Kidney capillary endothelial cell (primary cell): Measurements from ENCODE around the gene CELF4.

ENCODE experiments used
- DNase-seq: peaks from one replicate; pipeline ENCODE4 v3.0.0-alpha.2; 2018; ENCODE audit warnings: low spot score

CELF4 gene

DNA sequence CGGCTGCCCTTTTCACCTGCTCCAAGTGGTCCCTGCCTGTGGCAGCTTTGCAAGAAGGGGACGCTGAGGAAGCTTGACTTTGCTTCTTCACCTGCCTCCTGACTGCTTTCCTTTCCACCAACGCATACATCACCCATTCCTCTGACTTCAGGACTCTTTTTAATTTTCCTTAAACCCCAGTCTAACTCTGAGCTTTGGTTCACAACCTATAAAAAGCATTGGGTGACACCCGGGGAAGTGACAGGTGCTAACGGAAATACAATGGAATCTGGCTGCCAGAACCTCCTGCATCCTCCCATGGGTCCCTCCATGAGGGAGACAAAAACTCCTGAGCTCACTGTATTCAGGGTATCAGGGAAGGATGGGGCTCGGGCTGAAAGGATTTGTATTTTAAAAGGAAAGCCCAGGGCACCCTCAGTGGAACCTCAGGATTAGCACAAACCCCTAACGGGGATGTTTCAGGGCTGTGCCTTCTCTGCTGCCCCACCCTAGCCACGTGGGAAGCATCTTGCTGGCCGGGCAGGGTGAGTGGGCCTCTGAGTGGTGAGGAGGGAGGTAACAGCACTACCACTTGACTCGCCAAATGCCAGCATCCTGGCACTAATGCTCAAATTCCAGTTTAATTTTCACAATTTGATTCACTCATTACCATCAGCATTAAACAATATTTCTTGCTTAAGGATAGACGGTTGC, 284.8 kb downstream of the CELF4 start:
- no peak for DNase-seq

DNA sequence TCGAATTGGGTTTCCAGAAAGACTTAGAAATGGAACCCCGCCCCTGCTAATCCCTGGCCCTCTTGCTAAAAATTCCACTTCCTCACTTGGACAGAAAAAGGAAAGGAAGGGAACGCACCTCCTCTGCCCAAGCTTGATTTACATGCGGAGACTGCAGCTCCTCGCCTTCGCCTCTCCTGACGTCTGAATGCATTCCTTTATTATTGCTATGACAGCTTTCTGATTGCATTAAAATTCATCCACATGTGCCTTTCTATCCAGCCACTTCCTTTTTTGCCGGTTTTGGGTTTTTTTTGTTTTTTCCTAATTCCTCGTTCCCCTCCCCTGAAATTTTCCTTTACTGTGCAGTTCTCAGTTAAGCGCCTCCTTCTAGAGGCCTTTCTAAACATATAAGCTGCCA, 287.8 kb downstream of the CELF4 start:
- DNase-seq = no peak

DNA sequence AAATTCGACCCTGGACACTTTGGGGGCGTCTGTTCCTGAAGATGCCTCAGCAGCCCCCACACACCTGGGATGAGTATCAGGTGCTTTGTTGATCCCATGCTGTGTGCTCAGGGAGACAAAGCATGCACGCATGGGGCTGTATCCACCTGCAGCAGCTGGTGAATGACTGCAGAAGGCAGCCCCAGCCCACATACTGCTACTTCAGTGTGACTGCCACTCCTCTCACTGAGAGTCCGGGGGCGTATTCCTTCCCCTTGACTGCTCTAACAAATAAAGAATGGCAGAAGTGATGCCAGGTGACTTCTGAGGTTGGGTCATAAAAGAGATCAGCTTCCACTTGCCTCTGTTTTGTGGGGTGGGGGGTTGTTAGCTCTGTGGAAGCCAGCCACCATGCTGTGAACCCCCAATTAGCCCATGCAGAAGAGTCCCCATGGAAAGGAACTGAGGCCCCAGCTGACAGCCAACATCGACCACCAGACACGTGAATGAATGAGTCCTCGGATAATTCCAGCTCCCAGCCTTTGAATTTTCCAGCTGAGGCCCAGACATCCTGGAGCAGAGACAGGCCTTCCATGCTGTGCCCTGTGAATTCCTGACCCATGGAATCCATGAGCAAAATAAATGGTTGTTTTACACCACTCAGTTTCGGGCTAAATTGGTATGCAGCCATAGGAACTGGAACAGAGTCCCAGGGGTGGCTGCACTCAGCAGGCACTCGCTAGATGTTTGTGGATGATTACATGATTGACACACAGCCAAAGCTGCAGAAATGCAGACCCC, 289.3 kb downstream of the CELF4 start:
- DNase-seq = no peak

DNA sequence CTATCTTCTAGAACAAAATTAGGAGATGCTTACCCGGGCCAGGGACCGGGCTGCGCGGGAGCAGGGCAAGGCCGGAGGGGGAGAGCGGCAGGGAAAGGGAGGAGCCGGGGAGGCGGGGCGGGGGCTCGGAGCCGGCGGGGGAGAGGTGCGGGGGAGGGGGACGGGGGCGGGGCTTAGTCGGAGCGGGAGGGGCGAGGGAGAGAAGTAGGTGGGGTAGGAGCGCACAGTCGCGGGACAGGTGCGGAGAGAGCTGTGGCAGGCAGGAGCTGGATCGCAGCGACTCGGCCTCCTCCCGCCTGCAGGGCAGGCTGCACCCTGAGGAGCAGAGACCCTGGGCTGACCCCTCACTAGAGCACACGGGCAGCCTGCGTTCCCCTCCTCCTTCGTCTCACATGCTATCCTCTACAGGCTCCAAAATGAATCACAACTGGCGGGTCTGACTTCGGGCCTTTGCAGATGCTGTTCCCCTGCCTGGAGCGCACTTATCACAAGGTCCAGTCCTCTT, 290.3 kb downstream of the CELF4 start:
- no peak for DNase-seq

DNA sequence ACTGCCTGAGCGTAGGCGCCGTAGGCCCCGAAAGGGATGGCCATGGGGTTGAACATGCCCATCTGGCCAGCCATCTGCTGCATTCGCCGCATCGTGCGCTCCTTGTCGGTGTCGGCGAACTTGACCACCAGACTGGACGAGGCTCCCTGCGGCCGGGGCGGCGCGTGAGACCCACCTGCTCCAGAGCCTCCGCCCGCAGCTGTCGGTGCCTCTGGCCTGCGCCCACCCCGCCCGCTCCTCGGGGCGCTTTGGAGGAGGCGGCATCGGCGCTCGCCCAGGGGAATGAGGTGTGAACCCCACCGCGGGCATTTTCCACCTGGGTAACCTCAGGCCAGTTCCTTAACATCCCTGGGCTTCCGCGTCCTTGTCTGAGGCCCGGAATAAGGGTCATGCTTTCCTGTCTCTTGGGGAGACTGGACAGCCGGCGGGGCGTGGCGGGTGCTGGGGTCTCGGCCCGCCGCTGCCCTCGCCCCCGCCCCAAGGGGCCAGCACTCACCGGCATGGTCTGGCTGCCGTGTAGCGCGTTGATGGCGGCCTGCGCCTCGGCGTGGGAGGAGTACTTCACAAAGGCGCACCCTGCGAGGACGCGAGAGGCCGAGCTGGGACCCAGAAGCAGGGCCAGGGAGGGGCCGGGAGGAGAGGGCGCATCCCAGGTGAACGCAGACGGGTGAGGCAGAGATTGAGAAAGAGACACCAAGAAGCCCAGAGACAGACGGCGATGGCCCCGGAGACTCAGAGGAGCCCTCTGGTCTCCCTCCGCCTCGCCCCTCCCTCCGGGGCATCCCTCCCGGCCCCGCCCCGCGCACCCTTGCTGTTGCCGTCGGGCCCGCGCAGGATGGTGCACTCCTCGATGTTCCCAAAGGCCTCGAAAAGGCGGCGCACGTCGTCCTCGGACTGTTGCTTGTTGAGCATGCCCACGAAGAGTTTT, 291.0 kb downstream of the CELF4 start:
- no peak for DNase-seq

DNA sequence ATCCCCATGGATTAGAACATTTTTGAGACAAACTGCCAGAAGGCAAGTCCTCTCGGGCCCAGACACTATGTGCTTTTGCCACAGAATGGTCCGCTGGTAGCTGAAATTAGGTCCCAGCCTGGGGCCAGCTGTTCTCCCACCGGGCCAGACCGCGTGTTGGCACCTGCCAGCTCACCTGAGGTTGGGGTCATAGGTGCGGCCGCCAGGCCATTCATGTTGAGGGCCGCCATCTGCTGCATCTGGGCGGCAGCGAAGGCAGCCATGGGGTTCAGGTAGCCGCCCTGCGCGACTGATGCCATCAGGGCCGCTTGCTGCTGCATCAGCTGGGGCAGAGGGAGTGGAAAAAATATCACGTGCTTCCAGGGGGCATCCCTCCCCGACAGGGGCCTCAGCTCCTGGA, 292.8 kb downstream of the CELF4 start:
- no peak for DNase-seq

DNA sequence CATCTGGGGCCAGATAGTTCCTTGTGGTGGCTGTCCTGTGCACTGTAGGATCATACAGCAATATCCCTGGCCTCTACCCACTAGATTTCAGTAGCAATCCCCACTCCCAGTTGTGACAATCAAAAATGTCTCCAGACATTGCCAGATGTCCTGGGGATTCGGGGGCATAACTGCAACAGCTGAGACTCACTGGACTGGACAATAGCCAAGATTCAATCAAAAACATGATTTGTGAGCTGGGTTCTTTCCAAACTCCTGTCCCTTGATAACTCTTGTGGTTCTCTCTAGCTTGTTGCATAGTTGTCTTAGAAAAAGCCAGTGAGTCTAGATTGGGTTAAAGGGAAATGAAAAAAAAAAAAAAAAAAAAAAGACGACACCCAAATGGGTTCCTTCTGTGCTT, 293.4 kb downstream of the CELF4 start:
- no peak for DNase-seq

DNA sequence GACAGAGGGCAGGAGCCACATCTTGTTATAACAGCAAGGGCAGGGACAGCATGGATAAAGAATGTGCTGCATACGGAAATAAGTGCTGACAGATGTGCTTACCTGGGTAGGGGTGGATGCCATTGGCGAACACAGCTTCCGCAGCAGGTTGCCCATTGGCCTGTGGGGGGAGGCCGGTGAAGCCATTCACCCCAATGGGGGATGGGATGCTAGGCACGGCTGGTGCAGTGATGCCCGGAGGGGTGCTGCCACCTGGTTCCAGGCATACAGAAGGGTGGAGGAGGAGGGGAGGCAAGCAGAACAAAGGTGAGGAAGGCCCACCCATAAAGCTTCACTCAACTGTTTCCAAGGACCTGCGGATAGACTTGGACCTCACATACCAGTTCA, 294.9 kb downstream of the CELF4 start:
- no peak for DNase-seq

DNA sequence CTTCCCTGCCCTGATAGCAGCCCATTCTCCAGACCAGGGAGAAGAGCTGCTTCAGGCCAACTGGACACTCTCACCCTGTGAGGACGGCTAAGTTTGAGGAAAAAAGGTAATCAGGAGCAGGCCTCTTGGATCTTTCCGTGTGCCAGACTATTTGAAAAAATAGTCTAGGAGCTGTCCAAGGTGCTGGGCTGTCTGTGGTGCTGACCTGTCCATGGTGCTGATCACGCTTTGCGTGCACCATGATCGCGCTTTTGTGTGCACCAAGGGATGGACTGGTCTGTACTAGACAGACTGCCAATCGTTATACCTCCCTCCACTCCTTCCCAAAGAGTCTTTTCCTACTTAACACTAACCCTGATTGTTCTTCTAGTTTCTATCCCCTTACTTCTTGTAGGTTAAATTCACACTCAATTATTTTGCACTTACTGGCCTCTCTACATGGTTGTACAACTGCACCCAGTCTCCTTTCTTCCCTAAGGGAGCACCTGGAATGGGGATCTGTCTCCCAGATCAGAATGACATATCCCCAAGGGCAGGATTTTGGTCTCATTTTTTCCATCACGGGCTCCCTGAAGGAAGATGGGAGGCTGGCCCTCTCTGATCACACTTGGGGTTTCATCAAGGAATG, 295.4 kb downstream of the CELF4 start:
- peak; percentile 55 for DNase-seq

DNA sequence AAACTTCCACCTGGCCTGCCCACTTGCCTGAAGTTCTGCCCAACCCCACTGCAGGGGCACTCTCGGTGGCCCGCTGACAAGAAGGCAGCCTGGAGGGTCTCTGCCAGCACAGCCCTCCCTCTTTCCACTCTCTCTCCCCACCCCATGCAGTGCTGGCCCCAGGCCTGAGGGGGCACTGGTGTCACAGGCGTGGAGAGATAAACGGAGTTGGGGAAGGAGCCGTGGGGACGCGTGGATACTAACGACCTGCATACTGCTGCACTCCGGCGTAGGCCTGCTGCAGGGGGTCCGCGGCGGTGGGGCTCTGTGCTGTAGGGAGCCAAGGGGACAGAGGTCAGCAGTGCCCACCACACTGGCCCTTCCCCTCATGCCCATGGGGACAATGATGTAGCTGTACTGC, 299.3 kb downstream of the CELF4 start:
- no peak for DNase-seq

DNA sequence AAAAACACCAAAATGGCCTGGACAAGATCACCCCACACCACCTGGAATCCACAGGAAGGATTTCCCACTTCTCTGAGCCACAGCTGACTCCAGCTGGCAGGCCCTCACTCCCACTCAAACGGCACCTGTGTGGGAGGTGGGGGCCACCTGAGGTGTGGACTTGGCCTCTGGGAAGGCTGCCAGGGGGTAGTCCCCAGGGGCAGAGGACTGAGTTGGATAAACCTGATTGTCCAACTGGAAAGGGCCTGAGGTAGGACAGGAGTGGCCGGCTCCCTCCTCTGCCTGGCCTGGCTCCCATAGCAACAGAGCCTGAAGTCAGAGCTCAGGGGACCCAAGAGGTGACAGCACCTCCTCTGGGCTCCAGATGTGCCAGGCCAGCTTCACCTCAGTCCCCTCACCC, 300.2 kb downstream of the CELF4 start:
- DNase-seq = no peak

DNA sequence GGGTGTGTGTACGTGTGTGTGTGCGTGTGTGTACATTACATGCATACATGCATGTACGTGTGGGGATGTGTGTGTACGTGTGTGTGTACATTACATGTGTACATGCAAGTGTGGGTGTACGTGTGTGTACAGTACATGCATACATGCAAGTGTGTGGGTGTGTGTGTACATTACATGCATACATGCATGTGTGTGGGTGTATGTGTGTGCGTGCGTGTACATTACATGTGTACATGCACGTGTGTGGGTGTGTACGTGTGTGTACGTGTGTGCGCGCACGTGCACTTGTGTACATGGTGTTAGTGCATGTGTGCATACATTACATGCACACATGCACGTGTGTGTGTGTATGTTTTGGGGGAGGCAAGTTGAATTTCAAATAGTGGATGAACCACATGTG, 300.6 kb downstream of the CELF4 start:
- no peak for DNase-seq

DNA sequence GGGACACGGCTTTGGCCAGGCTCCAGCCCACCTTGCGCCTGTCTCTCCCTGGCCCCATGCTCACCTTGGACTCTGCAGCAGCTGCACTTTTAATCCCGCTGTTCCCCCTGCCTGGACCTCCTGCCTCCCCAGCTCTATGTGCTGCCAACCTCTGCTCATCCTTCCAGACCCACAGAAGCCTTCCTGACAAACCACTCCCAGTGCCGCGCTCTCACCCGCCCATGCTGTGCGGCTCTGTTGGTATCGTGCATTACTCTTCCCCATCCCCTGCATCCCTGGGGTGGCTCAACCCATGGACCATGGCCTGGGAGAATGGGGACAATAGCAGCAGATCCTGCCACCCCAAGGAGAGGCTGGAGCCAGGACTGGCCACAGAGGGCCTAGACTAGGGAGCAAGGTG, 303.6 kb downstream of the CELF4 start:
- no peak for DNase-seq

DNA sequence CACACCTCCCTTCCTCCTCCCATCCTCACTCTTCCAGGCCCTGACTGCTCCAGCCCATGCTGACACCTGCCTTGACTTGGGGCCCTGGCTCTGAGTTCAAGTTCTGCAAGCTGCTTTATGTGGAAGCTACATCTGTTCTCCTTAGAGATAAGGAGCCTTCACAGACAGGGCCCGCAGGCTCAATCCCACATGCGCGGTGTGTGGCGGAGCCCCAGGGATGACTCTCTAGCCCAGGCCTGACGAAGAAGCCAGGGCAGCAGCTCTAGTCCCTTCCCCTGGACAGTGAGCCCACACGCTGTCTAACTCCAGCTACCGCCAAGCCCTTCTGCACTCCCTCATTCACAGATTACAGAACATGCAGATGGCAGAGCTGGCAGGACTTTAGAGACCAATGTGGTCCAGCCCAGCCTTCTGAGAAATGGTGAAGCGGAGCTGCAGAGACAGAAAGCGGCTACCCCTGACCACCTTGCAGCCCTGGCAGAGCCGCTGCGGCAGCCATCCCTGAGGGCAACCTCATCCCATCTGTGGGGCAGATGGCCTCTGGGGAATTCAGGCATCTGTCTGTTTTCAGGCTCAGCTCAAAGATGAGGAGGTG, 304.3 kb downstream of the CELF4 start:
- no peak for DNase-seq

DNA sequence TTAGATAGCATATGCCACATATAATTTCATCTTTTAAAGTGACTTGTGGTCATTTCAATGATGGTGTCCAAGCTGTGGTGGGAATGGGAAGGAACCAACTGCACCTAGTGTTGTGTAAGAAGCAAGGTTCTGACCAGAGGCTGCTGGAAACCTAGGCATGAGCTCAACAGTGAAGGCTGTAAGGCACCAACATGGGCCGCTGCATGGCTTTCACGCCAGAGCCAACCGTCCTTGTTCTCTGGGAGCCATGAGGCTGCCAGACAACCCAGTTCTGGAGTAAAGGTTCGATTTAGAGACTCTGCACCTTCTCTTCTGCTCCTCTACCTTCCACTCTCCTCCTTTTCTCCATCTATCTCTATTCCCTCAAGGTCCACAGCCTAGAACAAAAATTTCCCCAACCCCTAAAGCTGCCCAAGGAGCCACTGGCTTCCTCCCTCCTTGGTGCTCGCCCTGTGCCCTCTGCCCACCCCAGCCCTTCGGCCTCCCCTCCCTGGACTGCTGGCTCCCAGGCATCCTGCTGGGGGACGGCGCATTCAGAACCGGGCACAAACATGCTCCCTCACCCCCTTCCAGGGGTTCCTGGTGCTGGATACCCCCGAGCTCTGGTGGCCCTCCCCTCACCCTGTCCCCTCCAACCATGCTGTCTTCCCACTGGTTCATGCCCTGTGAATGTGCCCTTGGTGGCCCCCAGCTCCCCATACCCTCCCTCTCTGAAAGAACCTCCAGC, 305.1 kb downstream of the CELF4 start:
- no peak for DNase-seq

DNA sequence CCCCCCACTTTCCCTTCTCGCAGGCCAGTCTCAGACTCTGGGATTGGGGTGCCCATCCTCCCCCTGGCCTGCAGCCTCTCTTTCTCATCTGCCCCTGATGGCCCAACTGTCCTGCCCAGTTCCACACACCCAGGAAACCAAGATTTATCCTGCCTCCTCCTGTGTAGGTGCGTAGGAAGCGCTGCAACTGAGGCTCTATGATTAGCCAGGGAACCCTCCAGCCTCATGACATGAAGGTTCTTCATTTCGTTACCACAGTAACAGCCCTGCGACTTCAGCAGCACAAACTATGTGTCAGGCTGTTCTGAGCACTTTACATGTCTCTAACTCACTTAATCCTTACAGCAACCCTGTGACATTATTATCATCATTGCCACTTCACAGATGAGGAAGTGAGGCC, 305.9 kb downstream of the CELF4 start:
- DNase-seq = no peak

DNA sequence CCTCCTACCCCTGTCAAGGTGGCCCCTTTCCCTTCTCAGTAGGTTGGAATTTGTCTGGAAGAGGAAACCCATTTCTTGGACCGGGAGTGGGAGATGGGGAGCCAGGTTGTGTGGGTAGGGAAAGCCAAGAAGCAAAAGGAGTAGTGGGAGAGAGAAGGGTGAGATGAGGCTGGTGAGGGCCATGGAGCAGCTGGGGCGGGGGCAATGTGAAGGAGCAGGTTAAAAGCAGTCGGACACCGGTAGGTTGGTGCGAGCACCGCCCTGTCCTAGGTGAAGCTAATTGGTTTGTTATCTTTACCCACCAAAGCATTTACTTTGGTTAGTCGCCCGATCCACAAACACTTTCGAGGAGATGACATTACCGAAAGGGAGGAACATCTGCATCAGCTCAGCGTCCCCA, 306.8 kb downstream of the CELF4 start:
- no peak for DNase-seq

DNA sequence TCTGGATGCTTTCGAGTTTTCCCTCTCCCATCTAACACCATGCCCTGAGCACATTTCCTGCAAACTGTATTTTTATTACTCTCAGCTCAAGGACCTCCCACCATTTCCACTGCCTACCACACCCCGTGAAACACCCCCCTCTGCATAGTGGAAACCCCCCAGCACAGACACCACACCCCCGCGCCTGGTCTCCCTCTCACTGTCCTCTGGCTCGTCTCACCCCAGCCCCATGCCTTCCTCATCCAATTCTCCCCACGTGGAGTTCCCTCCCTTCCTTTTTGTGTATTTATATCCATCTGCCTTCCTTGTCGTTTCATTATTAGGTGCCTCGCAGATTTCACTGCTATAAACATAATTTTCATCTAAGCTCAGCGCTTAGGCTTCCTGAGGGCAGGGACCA, 307.5 kb downstream of the CELF4 start:
- DNase-seq = no peak

DNA sequence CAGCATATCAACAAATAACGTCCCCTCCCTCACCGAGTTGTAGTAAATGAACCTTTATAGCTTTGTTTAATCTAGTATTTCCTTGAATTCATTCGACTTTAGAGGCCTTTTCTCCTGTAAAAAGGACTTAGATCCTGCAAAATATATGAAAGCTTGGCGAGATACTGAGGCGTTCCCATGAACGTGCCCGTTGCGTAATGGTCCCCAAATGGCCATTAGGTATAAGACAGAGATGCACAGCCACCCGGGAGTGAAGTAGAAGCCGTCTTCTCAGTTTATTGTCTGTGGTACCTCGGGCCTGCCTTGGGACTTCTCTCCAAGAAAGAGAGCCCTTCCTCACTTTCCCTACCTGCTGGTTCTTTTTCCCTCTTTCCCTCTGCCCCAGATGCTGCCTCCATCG, 310.6 kb downstream of the CELF4 start:
- no peak for DNase-seq

DNA sequence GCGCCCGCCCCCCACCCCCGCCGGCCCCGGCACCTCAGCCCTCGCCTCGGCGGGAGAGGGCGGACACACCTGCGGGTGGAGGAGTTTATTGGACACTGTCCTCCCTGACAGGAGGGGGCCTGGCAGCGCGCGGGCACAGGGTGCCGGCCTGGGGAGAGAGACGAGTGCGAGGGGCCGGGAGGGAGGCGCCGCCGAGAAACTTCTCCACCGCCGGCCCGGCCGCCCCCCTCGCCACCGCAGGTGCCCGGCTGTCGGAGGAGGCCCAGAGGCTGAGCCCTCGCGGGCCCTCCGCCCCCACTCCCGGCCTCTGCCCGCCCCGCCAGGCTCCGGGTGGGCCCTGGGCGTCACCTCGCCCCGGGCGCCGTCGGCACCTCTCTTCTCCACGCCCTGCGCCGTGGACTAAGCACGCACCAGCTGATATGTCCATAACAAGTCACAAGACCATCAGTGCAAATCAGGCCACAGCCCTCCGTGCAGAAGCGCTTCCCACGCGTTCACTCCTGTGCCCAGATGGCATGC, 311.3 kb downstream of the CELF4 start:
- DNase-seq = no peak
